C4-2B (cell line): ENCODE measurements around the gene AKR1C2.

Source experiments
- CTCF ChIP-seq: fragments of 450-650 bp; conservative IDR thresholded peaks from 2 replicates; pipeline ENCODE4 v1.5.1; 2017; ENCODE audit warnings: mild to moderate bottlenecking
- ZFX ChIP-seq: fragments of 450-650 bp; IDR thresholded peaks from 2 replicates; pipeline ENCODE4 v1.6.1; 2017

GRCh38 chr10:4977025-4977424 is 26.6 kb downstream of the AKR1C2 start:
- TF ChIP-seq CTCF = no peak
- no peak for TF ChIP-seq ZFX
